Right kidney (tissue), 1 donor: ENCODE data around the gene PCED1A.

Source experiments
- DNase-seq: peaks from one replicate; pipeline ENCODE4 v3.0.0-alpha.2; 2016

Gene PCED1A

GRCh38 chr20:2804852-2805688 is 35.4 kb downstream of the PCED1A start:
- peak; percentile 37 for DNase-seq

DNA sequence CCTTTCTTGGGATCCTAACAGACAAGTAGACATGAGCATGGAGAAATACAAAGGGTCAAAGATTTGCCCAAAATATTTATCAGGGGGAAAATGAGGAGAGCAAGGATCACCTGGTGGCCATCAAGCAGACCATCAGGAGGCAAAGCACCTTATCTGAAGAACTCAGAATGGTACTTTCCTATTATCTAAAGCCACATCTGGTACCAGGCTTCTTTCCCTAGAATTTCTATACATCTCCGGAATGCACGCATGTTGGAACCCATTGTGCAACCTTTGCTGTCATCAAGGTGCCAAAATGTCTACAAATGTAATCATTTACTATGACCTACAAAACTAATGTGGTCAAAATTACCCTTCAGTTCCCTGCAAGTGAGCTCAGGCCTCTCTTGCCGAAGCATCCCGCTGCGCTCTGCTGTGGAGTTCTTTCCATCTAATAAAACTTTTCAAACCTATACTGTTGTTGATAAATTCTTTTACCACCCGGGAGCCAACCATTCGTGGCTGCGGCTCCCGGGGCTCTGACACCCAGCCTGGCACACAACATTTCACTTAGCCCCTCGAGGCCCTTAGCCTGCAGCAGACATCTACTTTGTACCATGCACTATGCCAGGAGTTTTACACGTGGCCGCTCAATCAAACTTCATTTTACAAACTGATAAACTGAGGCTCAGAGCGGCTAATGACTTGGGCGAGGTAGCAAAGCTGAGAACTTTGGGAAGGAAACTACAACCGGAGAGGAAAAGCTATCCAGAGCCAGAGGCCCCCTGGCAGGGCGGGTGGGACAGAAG is 36.2 kb downstream of the PCED1A start:
- no peak for DNase-seq

- peak; percentile 47 for DNase-seq
These were observed 39.1 kb downstream of the PCED1A start for GRCh38 chr20:2801286-2801728.

DNA sequence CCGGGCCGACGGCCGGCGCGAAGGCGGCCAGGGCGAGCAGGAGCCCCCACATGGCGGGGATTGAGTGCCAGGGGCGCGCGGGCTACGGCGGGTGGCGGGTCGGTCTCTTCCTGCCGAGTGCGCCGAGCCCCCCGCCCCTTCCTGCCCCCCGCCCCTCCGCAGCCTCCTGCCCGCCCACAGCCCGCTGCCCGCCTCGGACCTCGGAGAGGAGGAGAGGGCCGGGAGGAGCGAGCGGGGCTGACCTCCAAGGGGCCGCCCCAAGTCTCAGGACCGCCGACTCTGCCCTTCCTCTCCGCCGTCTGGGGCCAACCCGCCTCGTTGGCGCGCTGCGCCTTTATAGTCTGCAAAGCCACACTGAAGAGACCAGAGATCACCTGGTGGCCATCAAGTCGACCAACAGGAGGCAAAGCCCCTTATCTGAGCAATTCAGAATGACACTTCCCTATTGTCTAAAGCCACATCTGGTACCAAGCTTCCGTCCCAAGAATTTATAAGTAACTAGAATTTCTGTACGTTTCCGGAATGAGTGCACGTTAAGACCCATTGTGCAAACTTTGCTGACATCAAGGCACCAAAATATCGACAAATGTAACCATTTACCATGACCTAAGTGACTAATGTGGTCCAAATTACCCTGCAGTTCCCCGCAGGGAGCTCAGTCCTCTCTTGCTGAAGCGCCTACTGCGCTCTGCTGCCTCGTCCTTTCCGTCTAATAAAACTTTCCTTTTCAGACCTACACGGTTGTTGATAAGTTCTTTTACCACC is 39.8 kb downstream of the PCED1A start, which contains the start of gene CPXM1:
CPXM1 (minus strand) TSS at position 107 of the 765 bp plus-strand sequence; CDS start at position 52, 55 bp downstream.
- peak; percentile 90 for DNase-seq

- peak; percentile 80 for DNase-seq
These were observed 40.6 kb downstream of the PCED1A start for GRCh38 chr20:2799688-2800520.

DNA sequence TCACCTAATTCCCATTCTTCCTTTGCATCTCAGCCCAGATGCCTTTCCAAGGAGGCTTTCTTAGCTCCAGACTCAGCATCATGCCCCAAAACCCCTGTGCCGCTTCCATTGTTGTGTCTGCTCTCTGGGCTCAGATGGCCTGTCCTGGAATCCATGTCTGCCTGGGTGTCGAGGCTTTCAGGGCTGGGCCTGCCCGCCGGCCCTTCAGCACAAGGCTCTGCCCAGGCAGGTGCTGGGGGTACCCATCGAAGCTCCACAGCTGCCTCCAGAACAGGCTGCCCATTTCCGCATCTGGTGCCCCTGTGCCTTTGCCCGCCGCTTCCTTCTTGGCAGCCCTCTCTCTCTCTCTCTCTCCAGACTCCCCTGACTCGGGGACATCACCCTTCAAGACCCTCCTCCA is 41.2 kb downstream of the PCED1A start:
- DNase-seq = no peak

DNA sequence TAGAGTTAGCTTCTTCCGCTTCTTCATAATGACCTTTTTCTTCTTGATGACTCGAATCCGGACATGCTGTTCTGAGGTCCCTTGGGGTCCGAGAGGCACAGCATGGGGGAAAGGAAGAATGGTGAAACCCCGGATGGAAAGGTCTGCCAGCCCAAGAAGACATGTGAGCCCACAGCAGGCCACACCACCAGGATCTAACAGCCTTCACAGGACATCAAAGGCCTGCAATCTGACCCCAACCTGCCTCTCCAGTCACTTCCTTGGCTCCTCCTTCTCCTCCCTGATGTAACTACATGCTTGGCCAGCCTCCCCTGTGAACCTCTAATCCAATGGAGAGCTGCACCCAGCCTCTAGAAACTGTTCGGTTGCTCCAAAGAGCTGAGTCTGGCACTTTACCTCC is 41.6 kb downstream of the PCED1A start:
- no peak for DNase-seq

- no peak for DNase-seq
These were observed 42.2 kb downstream of the PCED1A start for GRCh38 chr20:2798095-2798805.

- DNase-seq = no peak
These were observed 43.1 kb downstream of the PCED1A start for GRCh38 chr20:2797136-2797983.

DNA sequence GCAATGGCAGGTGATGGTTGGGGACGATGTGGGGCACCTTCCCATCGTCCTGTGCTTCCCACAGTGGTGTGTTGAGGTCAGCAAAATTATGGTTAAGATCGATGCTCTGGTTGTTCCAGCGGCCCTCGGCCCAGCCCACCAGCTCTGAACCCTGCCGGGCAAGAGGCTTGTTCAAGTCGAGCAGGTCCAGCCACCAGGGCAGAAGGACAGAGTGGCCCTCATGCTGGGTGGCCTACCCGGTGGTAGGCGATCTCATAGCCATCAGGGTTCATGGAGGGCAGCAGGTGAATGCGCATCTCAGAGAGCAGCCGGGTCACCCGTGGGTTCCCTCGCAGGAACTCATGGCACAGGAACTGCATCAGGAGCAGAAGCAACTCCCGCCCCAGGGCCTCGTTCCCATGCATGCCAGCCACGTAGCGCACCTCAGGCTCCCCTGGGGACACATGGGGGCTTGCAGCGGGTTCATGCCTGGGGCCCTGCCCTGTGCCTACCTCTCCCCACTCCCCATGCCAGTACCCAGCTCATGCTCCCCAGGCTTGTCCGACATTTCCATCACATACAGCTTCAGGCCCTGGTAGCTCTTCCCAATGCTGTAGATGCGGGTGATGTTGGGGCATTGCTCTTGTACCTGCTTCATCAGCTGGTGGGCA is 44.3 kb downstream of the PCED1A start:
- no peak for DNase-seq

- no peak for DNase-seq
These were observed 45.0 kb downstream of the PCED1A start for GRCh38 chr20:2795451-2795850.

GRCh38 chr20:2794866-2795447 is 45.5 kb downstream of the PCED1A start:
- no peak for DNase-seq

DNA sequence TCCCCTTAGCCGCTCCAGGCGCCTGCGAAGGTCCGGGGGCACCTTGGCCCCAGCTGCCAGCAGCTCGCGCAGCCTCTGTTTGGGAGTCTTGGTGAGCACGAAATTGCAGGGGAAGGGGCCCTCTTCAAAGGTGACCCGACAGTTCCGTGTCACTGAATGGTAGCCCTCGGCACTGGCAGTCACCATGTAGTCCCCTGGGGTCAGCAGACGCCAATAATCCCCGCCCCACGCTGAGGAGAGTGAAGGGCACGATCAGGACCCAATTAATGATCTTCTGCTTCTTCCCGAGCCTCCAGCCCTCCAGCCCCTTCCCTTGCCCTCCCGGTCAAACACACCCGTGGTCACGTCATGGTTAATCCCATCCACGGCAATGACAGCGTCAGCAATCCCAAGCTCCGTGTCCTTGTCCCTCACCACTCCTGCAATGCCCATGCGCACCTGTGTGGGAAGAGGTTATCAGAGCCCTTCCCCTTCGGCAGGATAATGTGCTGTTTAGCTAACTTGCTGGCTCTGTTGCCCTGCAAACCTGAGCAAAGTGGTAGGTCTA is 46.2 kb downstream of the PCED1A start:
- no peak for DNase-seq

DNA sequence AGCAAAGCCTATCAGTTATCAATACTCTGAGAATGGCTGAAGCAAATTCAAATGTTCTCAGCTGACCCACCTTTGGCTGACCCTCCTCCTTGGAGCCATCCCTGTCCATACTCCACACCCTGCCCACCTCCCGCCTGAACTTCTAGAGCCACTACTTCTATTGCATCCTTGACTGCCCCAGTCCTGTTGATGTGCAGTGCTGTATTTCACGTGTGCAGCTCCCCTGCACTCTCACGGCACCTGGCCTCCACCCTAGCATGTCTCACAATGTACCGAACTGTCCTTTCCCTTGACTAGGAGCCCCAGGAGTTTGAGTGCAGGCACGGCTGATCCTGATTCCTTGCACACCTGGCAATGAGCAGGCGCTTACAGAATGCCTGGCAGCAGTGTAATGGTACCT is 47.0 kb downstream of the PCED1A start:
- no peak for DNase-seq
